Upper lobe of right lung (tissue), 1 donor: ENCODE data around the gene MYO7B. TPM values are rescaled to one million over a fixed set of nuclear protein-coding genes. Genes with fewer than 3 reads are reported as not detected.
A peak's percentile ranks its signal among the peaks of the same experiment; 100 is the strongest.

Source experiments
- ATAC-seq: fragments of 200-7000 bp; cut with Tn5 transposase; one replicate; pipeline ENCODE4 v1.9.1; 2020; ENCODE audit warnings: mild to moderate bottlenecking, moderate library complexity
- DNase-seq: peaks from one replicate; pipeline ENCODE4 v3.0.0-alpha.2; 2020
- H3K27ac ChIP-seq: fragments of 200-600 bp; one replicate; pipeline ENCODE4 v1.8.0; 2022
- H3K27me3 ChIP-seq: fragments of 200-600 bp; one replicate; pipeline ENCODE4 v1.8.0; 2022; ENCODE audit warnings: mild to moderate bottlenecking
- H3K36me3 ChIP-seq: fragments of 200-600 bp; one replicate; pipeline ENCODE4 v1.8.0; 2022
- H3K4me1 ChIP-seq: fragments of 200-600 bp; one replicate; pipeline ENCODE4 v1.8.0; 2022
- H3K4me3 ChIP-seq: fragments of 200-600 bp; one replicate; pipeline ENCODE4 v1.8.0; 2022; ENCODE audit warnings: mild to moderate bottlenecking
- H3K9me3 ChIP-seq: fragments of 200-600 bp; one replicate; pipeline ENCODE4 v1.8.0; 2022
- CTCF ChIP-seq: fragments of 200-600 bp; IDR thresholded peaks from one replicate; pipeline ENCODE4 v1.8.0; 2022; ENCODE audit warnings: antibody characterized with exemption
- intact Hi-C: fragments of 100-400 bp; cut with DNase I; formaldehyde crosslinking; loops from one replicate; pipeline ENCODE4 v1.11.0; 2022
- total RNA-seq: library from RNA; stranded (reverse); fragmentation: NEBNext Ultra II Directional; extraction: Animal tissue kit (Norgen Biotek cat#: 25700); gene quantifications from one replicate; pipeline ENCODE4 v1.2.1, GENCODE V29; 2021
- donor health status: DM: no; HTN: yes; CAD: no; lungs with severe emphysema.

The MYO7B gene
- total RNA-seq, 1 donor from 2014 or later, result 2.2 TPM

GRCh38 chr2:127581050-127581345 is 45.5 kb downstream of the MYO7B start:
- peak; percentile 46 for DNase-seq
- no peak overlapping the region for H3K4me3 ChIP-seq
- intact Hi-C loops, result no loop called here

GRCh38 chr2:127581516-127582490 is 46.3 kb downstream of the MYO7B start:
- Histone ChIP-seq H3K4me1 (no peaks in the 10 kb centered on the region), H3K36me3 (no peaks in the 10 kb centered on the region), H3K9me3 (no peaks in the 10 kb centered on the region), H3K4me3 (no peak overlapping the region), H3K27ac (no peak overlapping the region), H3K27me3 (no peaks in the 10 kb centered on the region)
- intact Hi-C loops, result no loop called here
- ATAC-seq (no peak), DNase-seq (no peak)
- no peak for TF ChIP-seq CTCF

More at GRCh38 chr2:127581050-127581345, 45.5 kb downstream of the MYO7B start:
- no peak overlapping the region for H3K27ac ChIP-seq
- H3K27me3 ChIP-seq, result no peaks in the 10 kb centered on the region
- H3K4me1 ChIP-seq, result no peaks in the 10 kb centered on the region
- H3K36me3 ChIP-seq, result no peaks in the 10 kb centered on the region
- no peak for ATAC-seq
- H3K9me3 ChIP-seq, result no peaks in the 10 kb centered on the region
- no peak for TF ChIP-seq CTCF

GRCh38 chr2:127582863-127583861 is 47.7 kb downstream of the MYO7B start:
- Histone ChIP-seq H3K4me3 (no peak overlapping the region), H3K9me3 (no peaks in the 10 kb centered on the region), H3K36me3 (no peaks in the 10 kb centered on the region), H3K27me3 (no peaks in the 10 kb centered on the region), H3K4me1 (no peaks in the 10 kb centered on the region), H3K27ac (no peak overlapping the region)
- ATAC-seq (no peak), DNase-seq (no peak)
- intact Hi-C loops, result no loop called here
- no peak for TF ChIP-seq CTCF

GRCh38 chr2:127584047-127584446 is 48.6 kb downstream of the MYO7B start:
- no peak overlapping the region for H3K27ac ChIP-seq
- no peaks in the 10 kb centered on the region for H3K27me3 ChIP-seq
- no peak overlapping the region for H3K4me3 ChIP-seq
- no peak for DNase-seq
- no peaks in the 10 kb centered on the region for H3K9me3 ChIP-seq
- no peak for TF ChIP-seq CTCF
- H3K36me3 ChIP-seq, result no peaks in the 10 kb centered on the region
- no peaks in the 10 kb centered on the region for H3K4me1 ChIP-seq
- no peak for ATAC-seq
- intact Hi-C loops, result no loop called here

GRCh38 chr2:127584516-127585033 is 49.1 kb downstream of the MYO7B start:
- no peaks in the 10 kb centered on the region for H3K4me1 ChIP-seq
- TF ChIP-seq CTCF, result no peak
- no peaks in the 10 kb centered on the region for H3K36me3 ChIP-seq
- H3K9me3 ChIP-seq, result no peaks in the 10 kb centered on the region
- peak; percentile 45 for DNase-seq
- no peaks in the 10 kb centered on the region for H3K27me3 ChIP-seq
- no peak for ATAC-seq
- H3K27ac ChIP-seq, result no peak overlapping the region
- no peak overlapping the region for H3K4me3 ChIP-seq
- intact Hi-C loops, result no loop called here
